H9 (cell line): Measurements from ENCODE around the gene PRELID1. TPM values are rescaled to one million over a fixed set of nuclear protein-coding genes. Genes with fewer than 3 reads are reported as not detected.

ENCODE experiments used
- DNase-seq: peaks from one replicate; pipeline ENCODE4 v3.0.0-alpha.2; 2017
- H2AFZ ChIP-seq: one replicate; pipeline ENCODE4 v1.6.1; 2013; ENCODE audit warnings: mild to moderate bottlenecking, low read length, control low read depth, moderate library complexity
- H2AK5ac ChIP-seq: 2 replicates; pipeline ENCODE4 v1.6.1; 2013; ENCODE audit warnings: low read length, control low read depth, mixed read lengths; ENCODE audit not compliant: insufficient read length
- H2BK120ac ChIP-seq: one replicate; pipeline ENCODE4 v1.6.1; 2013; ENCODE audit warnings: low read depth, mild to moderate bottlenecking, low read length, control low read depth, inconsistent platforms; ENCODE audit not compliant: poor library complexity, severe bottlenecking
- H2BK12ac ChIP-seq: 2 replicates; pipeline ENCODE4 v1.6.1; 2013; ENCODE audit warnings: low read length, control low read depth, mixed read lengths, low read depth; ENCODE audit not compliant: insufficient read length
- H2BK15ac ChIP-seq: 2 replicates; pipeline ENCODE4 v1.6.1; 2013; ENCODE audit warnings: low read depth, low read length, control low read depth
- H2BK20ac ChIP-seq: one replicate; pipeline ENCODE4 v1.6.1; 2013; ENCODE audit warnings: low read depth, mild to moderate bottlenecking, low read length, control low read depth, inconsistent platforms; ENCODE audit not compliant: poor library complexity, severe bottlenecking
- H2BK5ac ChIP-seq: 2 replicates; pipeline ENCODE4 v1.6.1; 2013; ENCODE audit warnings: low read length, control low read depth, mixed read lengths; ENCODE audit not compliant: insufficient read length
- H3K14ac ChIP-seq: 2 replicates; pipeline ENCODE4 v1.6.1; 2013; ENCODE audit warnings: low read length, control low read depth; ENCODE audit not compliant: insufficient read depth
- H3K18ac ChIP-seq: 2 replicates; pipeline ENCODE4 v1.6.1; 2013; ENCODE audit warnings: low read depth, mild to moderate bottlenecking, mixed read lengths, low read length, control low read depth; ENCODE audit not compliant: insufficient read length
- H3K23ac ChIP-seq: 2 replicates; pipeline ENCODE4 v1.6.1; 2013; ENCODE audit warnings: low read length, control low read depth, mixed read lengths, low read depth; ENCODE audit not compliant: insufficient read length
- H3K23me2 ChIP-seq: 2 replicates; pipeline ENCODE4 v1.6.1; 2013; ENCODE audit warnings: low read depth, mild to moderate bottlenecking, mixed read lengths, low read length, control low read depth; ENCODE audit not compliant: insufficient read length, poor library complexity, severe bottlenecking
- H3K27ac ChIP-seq: 2 replicates; pipeline ENCODE4 v1.5.1; 2013; ENCODE audit warnings: low read length, control low read depth, mixed read lengths, low read depth; ENCODE audit not compliant: insufficient read length
- H3K27me3 ChIP-seq: 2 replicates; pipeline ENCODE4 v1.6.1; 2013; ENCODE audit warnings: low read length, control low read depth, inconsistent platforms; ENCODE audit not compliant: insufficient read depth
- H3K4ac ChIP-seq: 2 replicates; pipeline ENCODE4 v1.6.1; 2013; ENCODE audit warnings: low read depth, mild to moderate bottlenecking, control low read depth, inconsistent platforms, low read length, moderate library complexity
- H3K4me1 ChIP-seq: 2 replicates; pipeline ENCODE4 v1.6.1; 2013; ENCODE audit warnings: low read length, control low read depth, inconsistent platforms; ENCODE audit not compliant: insufficient read depth
- H3K4me2 ChIP-seq: 2 replicates; pipeline ENCODE4 v1.6.1; 2013; ENCODE audit warnings: low read length, control low read depth, mixed read lengths; ENCODE audit not compliant: insufficient read length, insufficient read depth
- H3K56ac ChIP-seq: 2 replicates; pipeline ENCODE4 v1.6.1; 2013; ENCODE audit warnings: low read depth, mild to moderate bottlenecking, mixed read lengths, low read length, control low read depth; ENCODE audit not compliant: insufficient read length
- H3K79me1 ChIP-seq: 2 replicates; pipeline ENCODE4 v1.6.1; 2013; ENCODE audit warnings: low read depth, mild to moderate bottlenecking, moderate library complexity, low read length, control low read depth, inconsistent platforms; ENCODE audit not compliant: insufficient read depth, poor library complexity, severe bottlenecking
- H3K79me2 ChIP-seq: 2 replicates; pipeline ENCODE4 v1.6.1; 2013; ENCODE audit warnings: low read length, control low read depth, inconsistent platforms; ENCODE audit not compliant: insufficient read depth
- H3K9ac ChIP-seq: 2 replicates; pipeline ENCODE4 v1.6.1; 2013; ENCODE audit warnings: low read length, control low read depth, mixed read lengths; ENCODE audit not compliant: insufficient read length; ENCODE audit errors: extremely low read depth
- H3K9me3 ChIP-seq: one replicate; pipeline ENCODE4 v1.6.1; 2013; ENCODE audit warnings: low read depth, low read length, inconsistent platforms; ENCODE audit not compliant: control insufficient read depth
- H3T11ph ChIP-seq: one replicate; pipeline ENCODE4 v1.6.1; 2013; ENCODE audit warnings: mild to moderate bottlenecking, low read length, control low read depth, inconsistent platforms
- H4K20me1 ChIP-seq: one replicate; pipeline ENCODE4 v1.6.1; 2013; ENCODE audit not compliant: control insufficient read depth, insufficient read length, insufficient read depth
- H4K5ac ChIP-seq: 2 replicates; pipeline ENCODE4 v1.6.1; 2013; ENCODE audit warnings: low read depth, mild to moderate bottlenecking, mixed read lengths, low read length, control low read depth; ENCODE audit not compliant: insufficient read length
- H4K8ac ChIP-seq: replicated peaks from 2 replicates; pipeline ENCODE4 v1.6.1; 2013; ENCODE audit warnings: low read length, control low read depth, mixed read lengths, low read depth; ENCODE audit not compliant: insufficient read length
- H4K91ac ChIP-seq: 2 replicates; pipeline ENCODE4 v1.6.1; 2013; ENCODE audit warnings: low read depth, mild to moderate bottlenecking, moderate library complexity, mixed read lengths, low read length, control low read depth; ENCODE audit not compliant: insufficient read length
- H3K27ac Mint-ChIP-seq, 3 experiments: 2 replicates in 2 of 3; 3 replicates in 1 of 3; pipeline ENCODE4 v1.8.0; 2020 to 2021; ENCODE audit warnings: mixed read lengths in 3 of 3, mild to moderate bottlenecking in 1 of 3, moderate library complexity in 1 of 3
- H3K27me3 Mint-ChIP-seq: 2 replicates; pipeline ENCODE4 v1.8.0; 2021; ENCODE audit warnings: low read depth, mild to moderate bottlenecking, moderate library complexity, mixed read lengths
- H3K36me3 Mint-ChIP-seq, 3 experiments: 2 replicates in 2 of 3; 3 replicates in 1 of 3; pipeline ENCODE4 v1.8.0; 2020 to 2021; ENCODE audit warnings: low read depth in 3 of 3, mixed read lengths in 3 of 3; ENCODE audit not compliant: insufficient read depth in 1 of 3
- H3K4me1 Mint-ChIP-seq, 2 experiments: 2 replicates each; pipeline ENCODE4 v1.8.0; 2020; ENCODE audit warnings: mixed read lengths in 2 of 2
- H3K4me3 Mint-ChIP-seq, 2 experiments: 2 replicates in 1 of 2; 3 replicates in 1 of 2; pipeline ENCODE4 v1.8.0; 2020 to 2021; ENCODE audit warnings: mild to moderate bottlenecking in 2 of 2, mixed read lengths in 2 of 2, moderate library complexity in 1 of 2
- H3K9me3 Mint-ChIP-seq, 2 experiments: 2 replicates in 1 of 2; 3 replicates in 1 of 2; pipeline ENCODE4 v1.8.0; 2020; ENCODE audit warnings: mild to moderate bottlenecking in 2 of 2, mixed read lengths in 2 of 2, moderate library complexity in 1 of 2
- WGBS: extraction: QIAGEN DNeasy Blood & Tissue Kit; methylation state at CpG from one replicate; pipeline ENCODE4 v1.1.7; 2013; ENCODE audit warnings: missing lambda C conversion rate, low lambda C conversion rate, mixed read lengths; ENCODE audit not compliant: insufficient read length; ENCODE audit errors: extremely low coverage; 5-methylcytosine and 5-hydroxymethylcytosine counted together
- total RNA-seq: library from RNA; stranded (reverse); gene quantifications from 2 replicates; pipeline ENCODE4 v1.2.1, GENCODE V29; 2021
- TF ChIP-seq, protein P1 (sequence below): fragments of 200-600 bp; sonication (generic); conservative IDR thresholded peaks from 3 replicates; pipeline ENCODE4 v1.8.0; 2021; ENCODE audit warnings: antibody characterized with exemption, mild to moderate bottlenecking

The PRELID1 gene
- total RNA-seq, 1 experiment from 2014 or later, result 213 TPM

DNA sequence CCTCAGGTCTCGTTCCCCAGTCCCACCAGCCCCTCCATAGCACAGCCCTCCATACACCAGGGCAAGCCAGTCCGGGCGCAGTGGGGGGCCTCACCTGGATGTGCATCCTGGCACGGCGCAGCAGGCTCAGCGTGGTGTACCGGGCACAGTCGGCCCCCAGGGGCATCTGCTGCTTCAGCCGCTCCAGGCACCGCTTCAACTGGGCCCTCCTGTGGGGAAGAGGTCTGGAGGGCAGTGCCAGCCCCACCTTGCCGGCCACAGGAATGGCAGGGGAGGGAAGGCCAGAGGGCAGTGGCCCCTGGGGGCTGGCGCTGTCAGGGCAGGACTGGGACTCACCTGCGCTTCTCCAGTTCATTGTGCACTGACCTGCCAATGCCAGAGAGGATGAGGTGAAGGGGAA, 6.7 kb downstream of the PRELID1 start:
- Histone ChIP-seq H3K18ac (no peak overlapping the region), H3K14ac (no peak overlapping the region), H3K9me3 (no peaks in the 10 kb centered on the region), H2BK20ac (no peak overlapping the region), H2BK5ac (no peak overlapping the region), H4K8ac (no peak overlapping the region), H4K20me1 (peaks cover 5% of the 10 kb centered on the region), H2BK15ac (no peak overlapping the region), H3K79me1 (no peaks in the 10 kb centered on the region), H3K4ac (no peak overlapping the region), H3K4me2 (no peak overlapping the region), H3T11ph (no peak overlapping the region), H2BK12ac (no peak overlapping the region), H4K91ac (no peak overlapping the region), H3K27me3 (no peaks in the 10 kb centered on the region), H3K23ac (no peak overlapping the region), H3K23me2 (peaks cover 14% of the 10 kb centered on the region), H4K5ac (no peak overlapping the region), H3K79me2 (no peaks in the 10 kb centered on the region), H3K27ac (no peak overlapping the region), H3K4me1 (no peaks in the 10 kb centered on the region), H3K9ac (no peak overlapping the region), H2BK120ac (no peak overlapping the region), H2AK5ac (no peak overlapping the region), H3K56ac (no peak overlapping the region), H2AFZ (no peak overlapping the region)
- peak overlapping the region; percentile 76 to 88; a peak in 2 of 5 replicates for H3K4me3 Mint-ChIP-seq
- H3K9me3 Mint-ChIP-seq, result no peaks in the 10 kb centered on the region
- TF ChIP-seq, protein P1, sequence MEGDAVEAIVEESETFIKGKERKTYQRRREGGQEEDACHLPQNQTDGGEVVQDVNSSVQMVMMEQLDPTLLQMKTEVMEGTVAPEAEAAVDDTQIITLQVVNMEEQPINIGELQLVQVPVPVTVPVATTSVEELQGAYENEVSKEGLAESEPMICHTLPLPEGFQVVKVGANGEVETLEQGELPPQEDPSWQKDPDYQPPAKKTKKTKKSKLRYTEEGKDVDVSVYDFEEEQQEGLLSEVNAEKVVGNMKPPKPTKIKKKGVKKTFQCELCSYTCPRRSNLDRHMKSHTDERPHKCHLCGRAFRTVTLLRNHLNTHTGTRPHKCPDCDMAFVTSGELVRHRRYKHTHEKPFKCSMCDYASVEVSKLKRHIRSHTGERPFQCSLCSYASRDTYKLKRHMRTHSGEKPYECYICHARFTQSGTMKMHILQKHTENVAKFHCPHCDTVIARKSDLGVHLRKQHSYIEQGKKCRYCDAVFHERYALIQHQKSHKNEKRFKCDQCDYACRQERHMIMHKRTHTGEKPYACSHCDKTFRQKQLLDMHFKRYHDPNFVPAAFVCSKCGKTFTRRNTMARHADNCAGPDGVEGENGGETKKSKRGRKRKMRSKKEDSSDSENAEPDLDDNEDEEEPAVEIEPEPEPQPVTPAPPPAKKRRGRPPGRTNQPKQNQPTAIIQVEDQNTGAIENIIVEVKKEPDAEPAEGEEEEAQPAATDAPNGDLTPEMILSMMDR, result no peak
- H3K4me1 Mint-ChIP-seq, result peaks cover 18 to 21% of the 10 kb centered on the region in 2 experiments
- no peaks in the 10 kb centered on the region; the same call in 1 of the 2 replicates for H3K27me3 Mint-ChIP-seq
- no CpG with 5 or more reads among the region's 13 CpGs for WGBS
- H3K27ac Mint-ChIP-seq, result no peak overlapping the region
- H3K36me3 Mint-ChIP-seq, result peaks cover 17 to 22% (median 19%) of the 10 kb centered on the region in 3 experiments
- no peak for DNase-seq
